Progenitor cell of endocrine pancreas (in vitro differentiated cells): ENCODE data around the gene SDCBP2. TPM values are rescaled to one million over a fixed set of nuclear protein-coding genes. Genes with fewer than 3 reads are reported as not detected.

Experiments used
- DNase-seq: peaks from one replicate; pipeline ENCODE4 v3.0.0; 2021; ENCODE audit warnings: low spot score; ENCODE audit not compliant: unreplicated experiment
- H3K27ac Mint-ChIP-seq: 2 replicates; pipeline ENCODE4 v1.8.0; 2021; ENCODE audit warnings: mild to moderate bottlenecking, moderate library complexity, mixed read lengths
- H3K27me3 Mint-ChIP-seq: 2 replicates; pipeline ENCODE4 v1.8.0; 2021; ENCODE audit warnings: mixed read lengths
- H3K36me3 Mint-ChIP-seq: 2 replicates; pipeline ENCODE4 v1.8.0; 2022; ENCODE audit warnings: mixed read lengths; ENCODE audit not compliant: insufficient read depth
- H3K4me1 Mint-ChIP-seq: 2 replicates; pipeline ENCODE4 v1.8.0; 2021; ENCODE audit warnings: low read depth, mixed read lengths
- H3K4me3 Mint-ChIP-seq: 2 replicates; pipeline ENCODE4 v1.8.0; 2021; ENCODE audit warnings: low read depth, mild to moderate bottlenecking, moderate library complexity, mixed read lengths
- H3K9me3 Mint-ChIP-seq: 2 replicates; pipeline ENCODE4 v1.8.0; 2021; ENCODE audit warnings: low read depth, mixed read lengths
- CTCF ChIP-seq: fragments of 200-600 bp; sonication (generic); IDR thresholded peaks from one replicate; pipeline ENCODE4 v1.5.0; 2021; ENCODE audit warnings: antibody characterized with exemption, mild to moderate bottlenecking; ENCODE audit not compliant: unreplicated experiment
- total RNA-seq: library from RNA; stranded (reverse); gene quantifications from 2 replicates; pipeline ENCODE4 v1.2.1, GENCODE V29; 2021

Gene SDCBP2
- total RNA-seq, 1 donor from 2014 or later, result 2.0 TPM

- TF ChIP-seq CTCF, result no peak
- no peak overlapping the region for H3K4me3 Mint-ChIP-seq
- H3K27me3 Mint-ChIP-seq, result no peaks in the 10 kb centered on the region
- DNase-seq, result no peak
- H3K9me3 Mint-ChIP-seq, result no peaks in the 10 kb centered on the region
- H3K4me1 Mint-ChIP-seq, result no peaks in the 10 kb centered on the region
- H3K36me3 Mint-ChIP-seq, result peaks cover 22% of the 10 kb centered on the region
- H3K27ac Mint-ChIP-seq, result peak overlapping the region; percentile 59
Observed at GRCh38 chr20:1368448-1369199, 39.7 kb upstream of the SDCBP2 start.

GRCh38 chr20:1367479-1367878 lies 38.5 kb upstream of the SDCBP2 start:
- Mint-ChIP-seq H3K4me3 (no peak overlapping the region), H3K27me3 (no peaks in the 10 kb centered on the region), H3K36me3 (peaks cover 26% of the 10 kb centered on the region), H3K9me3 (no peaks in the 10 kb centered on the region), H3K27ac (no peak overlapping the region), H3K4me1 (no peaks in the 10 kb centered on the region)
- no peak for DNase-seq
- TF ChIP-seq CTCF, result no peak

- peaks cover 39% of the 10 kb centered on the region for H3K36me3 Mint-ChIP-seq
- no peak overlapping the region for H3K4me3 Mint-ChIP-seq
- H3K9me3 Mint-ChIP-seq, result no peaks in the 10 kb centered on the region
- TF ChIP-seq CTCF, result no peak
- H3K27ac Mint-ChIP-seq, result no peak overlapping the region
- no peaks in the 10 kb centered on the region for H3K4me1 Mint-ChIP-seq
- H3K27me3 Mint-ChIP-seq, result no peaks in the 10 kb centered on the region
- no peak for DNase-seq
Observed at GRCh38 chr20:1364106-1364505, 35.2 kb upstream of the SDCBP2 start.

GRCh38 chr20:1363522-1363921 lies 34.6 kb upstream of the SDCBP2 start:
- TF ChIP-seq CTCF, result no peak
- peak overlapping the region; percentile 80 for H3K27ac Mint-ChIP-seq
- no peak overlapping the region for H3K4me3 Mint-ChIP-seq
- H3K9me3 Mint-ChIP-seq, result no peaks in the 10 kb centered on the region
- no peak for DNase-seq
- no peaks in the 10 kb centered on the region for H3K27me3 Mint-ChIP-seq
- no peaks in the 10 kb centered on the region for H3K4me1 Mint-ChIP-seq
- H3K36me3 Mint-ChIP-seq, result peaks cover 38% of the 10 kb centered on the region

- Mint-ChIP-seq H3K27ac (no peak overlapping the region), H3K27me3 (no peaks in the 10 kb centered on the region), H3K36me3 (peaks cover 32% of the 10 kb centered on the region), H3K9me3 (no peaks in the 10 kb centered on the region), H3K4me3 (no peak overlapping the region), H3K4me1 (no peaks in the 10 kb centered on the region)
- no peak for DNase-seq
- no peak for TF ChIP-seq CTCF
Observed at GRCh38 chr20:1362484-1362883, 33.5 kb upstream of the SDCBP2 start.
